ENCODE measurements around the gene MYH15.

GRCh38 chr3:108428586-108428985, 81.8 kb downstream of the MYH15 start:
- TF ChIP-seq POLR2A (IDR thresholded peaks at IDR 0.05) (no peak), CTCF (IDR thresholded peaks at IDR 0.05) (no peak), EP300 (IDR thresholded peaks at IDR 0.05) (no peak), POLR2AphosphoS5 (IDR thresholded peaks at IDR 0.05) (no peak)
